NCI-H2227 (cell line): Measurements from ENCODE around the gene RRP1.
A peak's percentile ranks its signal among the peaks of the same experiment; 100 is the strongest.

Experiments used
- DNase-seq: peaks from one replicate; lab custom pipeline; 2025; ENCODE audit not compliant: unreplicated experiment; lab: John Stamatoyannopoulos, UW

The RRP1 gene

DNA sequence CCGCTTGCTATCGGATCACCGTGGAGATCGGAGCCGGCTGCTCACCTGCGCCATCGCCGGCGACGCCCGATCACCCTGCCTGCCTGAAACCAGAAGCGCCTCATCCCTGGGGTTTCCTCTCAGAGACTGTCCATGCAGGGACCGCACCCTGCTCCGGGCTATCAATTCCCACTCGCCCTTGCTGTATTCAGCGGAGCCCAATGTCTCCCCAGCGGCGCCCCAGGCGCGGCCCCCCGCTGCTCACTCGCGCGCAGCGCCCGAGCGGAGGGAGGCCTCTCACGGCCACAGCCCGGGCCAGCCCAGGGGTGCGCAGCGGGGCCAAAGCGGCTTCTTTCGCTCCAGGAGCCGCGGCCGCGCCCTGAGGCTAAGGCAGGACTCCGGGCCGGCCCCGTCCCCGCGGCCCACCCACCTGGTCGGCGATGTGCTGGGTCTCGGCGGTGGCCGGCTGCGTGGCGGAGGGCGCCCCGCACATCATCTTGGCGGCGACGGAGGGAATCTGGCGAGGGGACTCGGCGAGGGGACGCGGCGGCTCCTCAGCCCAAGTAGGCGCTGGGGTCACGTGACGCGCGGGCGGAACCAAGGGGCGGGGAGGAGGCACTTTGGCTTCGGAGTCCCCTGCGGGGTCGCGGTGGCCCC lies 13.5 kb upstream of the RRP1 start, which contains the start of gene CSTB:
TSS of gene CSTB (minus strand) at position 514 of the 636 bp plus-strand sequence. CDS start at position 475, 39 bp downstream.
- DNase-seq: peak; percentile 92

DNA sequence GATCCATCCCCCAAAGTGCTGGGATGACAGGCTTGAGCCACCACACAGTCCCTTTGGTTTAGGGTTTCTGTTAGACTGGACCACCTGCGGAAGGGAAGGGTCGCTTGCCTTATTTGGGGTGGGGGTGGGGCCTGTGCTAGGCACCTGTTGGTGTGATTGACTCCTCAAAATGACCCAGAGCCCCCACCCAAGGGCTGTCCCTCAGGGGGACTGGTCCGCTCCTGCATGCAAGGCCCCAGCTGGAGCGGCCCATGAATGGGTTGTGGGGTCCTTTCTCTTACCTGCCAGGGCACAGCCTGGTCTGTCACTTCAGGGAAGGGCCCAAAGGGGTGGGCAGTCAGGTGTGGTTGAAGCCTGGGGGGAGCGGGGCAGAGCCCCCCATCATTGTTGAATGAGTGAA lies 11.4 kb upstream of the RRP1 start:
- DNase-seq: no peak

DNA sequence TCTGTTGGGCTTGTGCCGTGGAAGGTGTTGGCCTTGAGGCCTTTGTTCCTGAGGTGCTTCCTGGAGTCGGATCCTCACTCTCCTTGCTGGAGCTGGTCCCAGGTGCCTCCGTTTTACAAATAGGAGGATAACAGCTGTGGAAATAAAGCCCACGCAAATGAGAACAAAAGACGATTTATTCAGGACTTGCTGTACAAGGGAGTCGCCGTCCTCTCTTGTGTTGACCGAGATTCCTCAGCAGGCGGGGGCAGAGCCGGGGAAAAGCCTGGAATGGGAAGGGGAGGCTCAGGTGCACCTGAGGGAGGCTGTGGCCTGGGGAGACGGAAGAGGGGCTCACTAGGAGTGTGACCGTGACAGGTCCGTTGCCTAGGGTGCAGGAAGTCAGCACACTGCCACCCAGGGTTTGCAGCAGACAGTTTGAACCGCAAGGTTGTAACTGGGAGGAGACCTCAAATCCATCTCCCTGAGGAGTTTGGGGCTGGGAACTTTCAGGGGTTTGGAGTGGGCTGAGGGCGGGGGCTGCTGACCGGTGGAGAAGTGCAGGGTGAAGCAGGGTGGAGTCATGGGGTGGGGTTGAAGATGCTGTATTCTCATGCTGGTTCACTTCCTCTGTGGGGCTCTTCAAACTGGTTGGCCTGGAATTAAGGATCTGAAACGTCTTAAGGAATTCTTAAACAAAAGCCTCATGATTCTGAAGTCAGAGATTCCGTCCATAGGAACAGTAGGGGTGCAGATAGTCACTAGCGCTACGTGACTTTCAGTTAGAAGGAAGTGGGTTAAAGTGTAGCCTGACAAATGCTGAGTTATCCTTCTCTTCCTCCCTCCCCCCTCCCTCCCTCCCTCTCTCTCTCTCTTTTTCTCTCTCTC lies 10.7 kb upstream of the RRP1 start:
- DNase-seq: no peak

DNA sequence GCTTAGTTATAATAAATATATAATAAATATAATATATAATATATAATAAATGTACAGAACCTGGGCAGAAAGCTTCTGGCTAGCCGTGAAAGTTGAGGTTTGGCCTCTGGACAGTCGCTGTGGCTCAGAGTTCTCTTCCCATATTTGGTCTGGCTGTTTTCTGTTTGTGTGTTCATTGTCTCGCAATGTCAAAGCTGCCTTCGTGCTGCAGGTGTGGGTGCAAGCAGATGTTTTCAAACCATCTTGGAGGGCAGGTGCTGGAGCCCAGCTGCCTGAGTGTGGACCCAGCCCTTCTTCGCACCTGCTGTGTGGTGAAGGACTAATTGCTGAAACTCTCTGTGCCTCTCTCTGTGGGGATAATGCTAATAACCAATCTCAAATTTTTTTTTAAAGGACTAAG lies 9.7 kb upstream of the RRP1 start:
- DNase-seq: no peak

DNA sequence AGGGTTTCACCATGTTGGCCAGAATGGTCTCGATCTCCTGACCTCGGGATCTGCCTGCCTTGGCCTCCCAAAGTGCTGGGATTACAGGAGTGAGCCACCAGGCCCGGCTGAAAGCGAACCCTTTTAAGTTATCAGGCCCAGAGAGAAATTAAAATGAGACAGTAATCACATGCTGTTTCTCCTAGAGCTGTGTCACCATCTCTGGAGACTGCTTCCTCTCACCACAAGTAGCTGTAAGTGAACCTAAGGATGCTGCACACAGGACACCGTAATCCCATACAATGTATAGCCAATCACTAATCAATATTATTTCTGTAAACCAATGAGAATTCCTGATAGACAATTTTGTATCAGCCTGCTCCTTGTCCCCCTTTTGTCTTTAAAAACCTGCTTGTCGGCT lies 7.5 kb upstream of the RRP1 start:
- no peak for DNase-seq

DNA sequence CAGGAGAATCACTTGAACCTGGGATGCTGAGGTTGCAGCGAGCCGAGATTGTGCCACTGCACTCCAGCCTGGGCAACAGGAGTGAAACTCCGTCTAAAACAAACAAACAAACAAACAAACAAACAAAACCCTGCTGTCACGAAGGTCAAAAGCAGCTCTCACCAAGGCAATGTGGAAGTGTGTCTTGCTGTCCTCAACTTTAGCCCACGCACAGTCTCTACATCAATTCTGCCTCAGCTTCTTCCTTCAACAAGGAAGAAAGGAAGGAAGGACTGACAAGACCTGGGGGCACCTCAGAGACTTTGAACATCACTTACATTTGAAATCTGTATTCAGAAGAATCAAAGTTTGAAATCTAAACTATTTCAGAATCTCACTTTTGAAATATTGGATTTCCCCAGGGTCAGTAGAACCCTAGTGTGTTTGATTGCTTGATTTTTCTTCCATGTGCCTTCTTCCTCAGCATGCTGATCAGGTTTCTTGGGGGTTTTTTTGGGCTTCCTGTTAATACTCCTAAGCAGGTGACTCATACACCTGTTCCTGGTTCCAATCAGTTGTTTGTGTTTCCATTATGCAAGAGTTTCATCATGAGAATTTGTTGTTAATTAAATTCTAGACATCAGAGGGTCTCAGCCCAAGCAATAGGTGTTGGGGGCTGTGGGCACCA lies 6.8 kb upstream of the RRP1 start:
- no peak for DNase-seq

DNA sequence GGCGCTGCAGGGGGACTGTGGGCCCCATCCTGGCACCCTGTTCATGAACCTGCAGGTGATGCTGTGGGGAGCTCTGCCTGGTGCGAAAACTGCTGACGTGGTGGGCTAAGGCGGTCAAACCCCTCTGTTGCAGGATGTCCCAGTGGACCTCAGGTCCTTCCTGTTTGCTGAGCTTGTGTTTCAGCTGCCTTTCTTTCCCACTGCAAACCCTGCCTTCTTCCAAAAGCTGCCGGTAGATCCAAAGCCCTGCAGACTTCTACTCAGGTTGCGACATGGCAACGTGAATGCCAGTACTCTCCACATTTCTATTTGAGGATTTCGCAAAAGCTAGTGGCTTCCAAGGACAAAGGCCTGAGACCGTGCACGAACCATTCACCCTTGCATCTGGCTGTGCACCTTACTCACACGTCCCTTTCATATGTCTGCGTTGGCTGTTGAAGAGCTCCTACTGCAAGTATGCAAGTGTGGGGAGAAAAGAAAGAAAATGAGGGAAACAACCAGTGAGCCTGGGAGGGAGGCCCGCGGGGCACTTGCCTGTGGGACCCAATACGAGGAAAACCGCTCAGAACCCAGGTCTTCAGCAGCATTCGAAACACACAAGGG lies 6.2 kb upstream of the RRP1 start:
- no peak for DNase-seq

DNA sequence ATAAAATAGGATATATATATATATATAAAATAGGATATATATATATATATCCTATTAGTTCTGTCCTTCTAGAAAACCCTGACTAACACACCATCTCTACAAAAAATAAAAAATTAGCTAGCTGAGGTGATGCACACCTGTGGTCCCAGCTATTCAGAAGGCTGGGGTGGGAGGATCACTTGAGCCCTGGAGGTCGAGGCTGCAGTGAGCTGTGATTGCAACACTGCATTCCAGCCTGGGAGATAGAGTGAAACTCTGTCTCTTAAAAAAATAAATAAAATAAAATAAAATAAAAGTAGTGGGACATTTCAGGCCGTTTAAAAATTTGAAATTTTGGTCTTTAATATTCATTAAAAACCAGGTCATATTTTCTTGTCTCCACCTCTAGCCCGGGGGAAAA lies 4.2 kb upstream of the RRP1 start:
- DNase-seq: no peak

DNA sequence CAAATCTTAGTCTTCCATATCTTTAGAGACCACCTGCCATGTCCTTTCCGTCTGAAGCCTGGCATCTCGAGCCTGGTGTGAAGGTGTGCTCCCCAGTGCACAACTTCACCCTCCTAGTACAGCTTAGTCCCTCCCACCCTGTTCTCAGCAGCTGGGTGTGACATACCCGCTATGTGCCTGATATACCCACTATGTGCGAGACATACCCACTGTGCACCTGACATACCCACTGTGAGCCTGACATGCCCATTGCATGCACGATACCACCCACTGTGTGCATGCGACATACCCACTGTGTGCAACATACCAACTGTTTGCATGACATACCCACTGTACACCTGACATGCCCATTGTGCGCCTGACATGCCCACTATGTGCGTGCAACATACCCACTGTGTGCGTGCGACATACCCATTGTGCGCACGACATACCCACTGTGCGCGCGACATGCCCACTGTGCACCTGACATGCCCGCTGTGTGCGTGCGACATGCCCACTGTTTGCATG lies 3.0 kb upstream of the RRP1 start:
- peak; percentile 36 for DNase-seq

DNA sequence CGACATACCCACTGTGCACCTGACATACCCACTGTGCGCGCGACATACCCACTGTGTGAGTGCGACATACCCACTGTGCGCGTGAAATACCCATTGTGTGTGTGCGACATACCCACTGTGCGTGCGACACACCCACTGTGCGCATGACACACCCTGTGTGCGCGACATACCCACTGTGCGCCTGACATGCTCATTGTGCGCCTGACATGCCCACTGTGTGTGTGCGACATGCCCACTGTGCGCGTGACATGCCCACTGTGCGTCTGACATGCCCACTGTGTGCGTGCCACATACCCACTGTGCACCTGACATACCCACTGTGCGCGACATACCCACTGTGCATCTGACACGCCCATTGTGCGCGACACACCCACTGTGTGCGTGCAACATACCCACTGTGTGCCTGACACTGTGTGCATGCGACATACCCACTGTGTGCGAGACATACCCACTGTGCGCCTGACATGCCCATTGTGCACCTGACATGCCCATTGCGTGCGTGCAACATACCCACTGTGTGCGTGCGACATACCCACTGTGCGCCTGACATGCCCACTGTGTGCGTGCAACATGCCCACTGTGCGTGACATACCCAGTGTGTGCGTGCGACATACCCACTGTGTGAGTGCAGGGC lies 2.5 kb upstream of the RRP1 start:
- no peak for DNase-seq

DNA sequence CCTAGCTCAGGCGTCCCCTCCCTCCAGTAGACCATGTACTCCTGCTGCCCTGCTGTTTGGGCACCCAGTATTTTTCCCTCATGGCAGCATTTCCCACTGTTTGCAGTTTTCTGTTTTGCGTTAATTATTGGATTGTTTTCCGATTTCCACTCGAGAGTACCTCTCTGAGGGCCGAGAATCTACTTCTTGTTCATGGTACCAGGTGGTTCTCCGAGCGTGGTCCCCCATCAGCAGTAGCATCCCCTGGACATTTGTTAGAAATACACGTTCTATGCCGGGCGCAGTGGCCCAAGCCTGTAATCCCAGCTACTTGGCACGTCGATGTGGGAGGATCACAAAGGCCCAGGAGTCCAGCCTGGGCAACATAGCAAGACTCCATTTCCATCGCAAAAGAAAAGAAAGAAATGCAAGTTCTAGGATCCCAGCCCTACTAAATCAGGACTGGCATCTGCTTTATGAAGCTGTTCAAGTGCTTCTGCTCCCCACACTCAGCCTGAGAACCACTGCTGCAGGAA lies 690 bp downstream of the RRP1 start:
- no peak for DNase-seq

DNA sequence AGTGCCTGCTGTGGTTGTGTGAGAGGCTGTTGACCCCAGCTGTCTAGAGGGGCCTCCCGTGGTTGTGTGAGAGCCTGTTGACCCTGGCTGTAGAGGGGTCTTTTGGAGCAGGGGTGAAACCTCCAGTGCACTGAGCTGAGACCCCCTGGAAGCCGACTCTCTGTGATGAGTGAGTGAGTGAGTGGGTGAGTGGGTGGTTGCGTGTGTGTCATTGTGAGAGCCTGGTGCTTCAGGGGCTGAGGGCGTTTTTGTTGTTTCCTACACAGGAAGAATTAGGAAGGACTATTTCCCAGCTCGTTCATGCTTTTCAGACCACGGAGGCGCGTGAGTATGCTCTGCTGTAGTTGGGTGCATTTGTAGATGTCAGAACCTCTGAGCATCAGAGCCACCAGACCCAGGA lies 3.0 kb downstream of the RRP1 start:
- no peak for DNase-seq

DNA sequence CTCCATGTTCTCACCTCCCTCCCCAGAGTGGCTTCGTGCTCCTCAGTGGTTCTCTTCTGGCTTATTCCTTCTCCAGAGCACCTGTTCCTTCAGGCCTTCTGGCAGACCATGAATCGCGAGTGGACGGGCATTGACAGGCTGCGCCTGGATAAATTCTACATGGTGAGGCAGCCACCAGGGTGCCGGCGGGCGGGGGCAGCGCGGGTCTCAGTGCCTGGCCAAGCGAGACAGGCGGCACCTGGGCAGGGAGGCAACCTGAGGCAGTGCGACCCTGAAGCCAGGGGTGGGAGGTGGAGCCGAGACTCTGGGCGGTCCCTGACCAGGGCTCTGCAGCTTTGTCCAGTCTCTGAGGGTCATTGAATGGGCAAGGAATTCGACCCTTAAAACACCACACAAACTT lies 3.9 kb downstream of the RRP1 start:
- DNase-seq: no peak

DNA sequence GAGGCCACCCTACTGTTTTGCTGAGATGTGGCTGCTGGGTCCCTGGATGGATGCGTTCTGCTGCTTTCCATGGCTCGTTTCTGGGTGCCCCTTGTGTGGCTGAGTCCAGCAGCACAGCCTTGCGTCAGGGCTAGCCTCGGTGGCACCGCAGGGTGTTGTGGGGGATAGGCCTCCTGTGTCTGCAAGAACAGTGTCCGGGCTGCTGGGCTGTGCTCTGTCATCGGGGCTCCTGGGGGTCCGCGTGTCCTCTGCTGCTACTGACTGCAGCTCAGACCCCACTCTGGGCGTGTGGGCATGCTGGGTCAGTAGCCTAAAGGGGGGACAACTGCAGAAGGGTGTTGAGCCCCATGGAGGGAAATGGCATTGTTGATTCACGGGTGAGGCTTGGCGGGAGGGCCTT lies 4.9 kb downstream of the RRP1 start:
- DNase-seq: no peak

DNA sequence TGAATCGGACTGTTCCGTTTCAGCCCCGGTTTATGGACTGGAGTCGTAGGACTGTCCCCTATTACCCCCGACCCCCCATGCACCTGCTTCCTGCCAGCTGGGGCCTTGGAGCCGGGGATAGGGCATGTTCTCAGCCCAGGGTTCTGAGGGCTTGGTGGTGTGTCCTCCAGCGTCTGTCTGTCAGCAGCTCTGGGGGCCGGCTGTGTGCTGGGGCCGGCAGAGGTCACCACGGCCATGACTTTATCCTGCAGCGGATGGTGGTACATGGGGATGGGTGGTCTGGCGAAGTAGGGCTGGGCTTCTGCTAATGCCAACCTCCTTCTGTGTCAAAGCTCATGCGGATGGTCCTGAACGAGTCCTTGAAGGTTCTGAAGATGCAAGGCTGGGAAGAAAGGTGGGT lies 5.5 kb downstream of the RRP1 start:
- no peak for DNase-seq

DNA sequence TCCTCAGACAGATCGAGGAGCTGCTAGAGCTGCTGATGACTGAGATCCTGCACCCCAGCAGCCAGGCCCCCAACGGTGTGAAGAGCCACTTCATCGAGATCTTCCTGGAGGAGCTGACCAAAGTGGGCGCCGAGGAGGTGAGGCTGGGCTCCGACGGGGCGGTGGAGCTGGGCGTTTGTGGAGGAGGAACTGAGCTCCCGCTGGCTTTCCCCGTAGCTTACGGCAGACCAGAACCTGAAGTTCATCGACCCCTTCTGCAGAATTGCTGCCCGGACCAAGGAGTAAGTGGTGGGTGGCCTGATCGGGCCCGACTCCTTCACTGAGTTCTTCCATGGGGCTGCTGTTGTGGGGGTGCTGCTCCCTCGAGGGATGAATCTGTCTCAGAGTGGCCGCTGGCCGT lies 8.0 kb downstream of the RRP1 start:
- DNase-seq: no peak

DNA sequence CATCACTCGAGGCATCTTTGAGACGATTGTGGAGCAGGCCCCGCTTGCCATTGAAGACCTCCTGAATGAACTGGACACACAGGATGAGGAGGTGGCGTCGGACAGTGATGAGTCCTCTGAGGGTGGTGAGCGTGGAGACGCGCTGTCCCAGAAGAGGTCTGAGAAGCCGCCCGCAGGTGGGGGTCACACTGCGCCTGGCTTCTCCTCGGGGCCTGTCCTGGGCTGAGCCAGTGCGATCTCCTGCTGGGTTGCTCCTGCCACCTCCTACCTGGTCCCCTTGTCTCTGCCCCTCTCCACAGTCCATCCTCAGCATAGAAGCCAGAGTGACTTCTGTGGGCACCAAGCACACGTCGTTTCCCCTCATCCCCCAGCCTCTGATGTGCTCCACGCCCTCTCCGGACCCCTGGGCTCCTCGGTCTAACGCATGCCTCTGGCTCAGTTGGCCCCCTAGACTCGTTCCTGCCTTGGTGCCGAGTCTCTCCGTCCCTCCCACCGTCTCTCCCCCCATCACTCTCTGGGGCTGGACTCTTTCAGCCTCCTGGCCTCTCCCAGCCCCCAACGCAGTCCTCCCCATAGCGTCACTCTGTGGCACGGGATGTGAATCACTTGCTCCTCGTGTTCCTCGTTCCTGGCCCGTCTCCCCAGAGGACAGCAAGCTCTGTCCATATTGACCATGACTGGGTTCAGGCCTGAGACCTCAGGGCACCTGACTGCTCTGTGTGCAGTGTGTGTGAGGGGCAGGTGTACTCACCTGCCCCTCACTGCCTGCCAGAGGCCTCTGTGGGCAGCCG lies 8.7 kb downstream of the RRP1 start:
- DNase-seq: no peak

DNA sequence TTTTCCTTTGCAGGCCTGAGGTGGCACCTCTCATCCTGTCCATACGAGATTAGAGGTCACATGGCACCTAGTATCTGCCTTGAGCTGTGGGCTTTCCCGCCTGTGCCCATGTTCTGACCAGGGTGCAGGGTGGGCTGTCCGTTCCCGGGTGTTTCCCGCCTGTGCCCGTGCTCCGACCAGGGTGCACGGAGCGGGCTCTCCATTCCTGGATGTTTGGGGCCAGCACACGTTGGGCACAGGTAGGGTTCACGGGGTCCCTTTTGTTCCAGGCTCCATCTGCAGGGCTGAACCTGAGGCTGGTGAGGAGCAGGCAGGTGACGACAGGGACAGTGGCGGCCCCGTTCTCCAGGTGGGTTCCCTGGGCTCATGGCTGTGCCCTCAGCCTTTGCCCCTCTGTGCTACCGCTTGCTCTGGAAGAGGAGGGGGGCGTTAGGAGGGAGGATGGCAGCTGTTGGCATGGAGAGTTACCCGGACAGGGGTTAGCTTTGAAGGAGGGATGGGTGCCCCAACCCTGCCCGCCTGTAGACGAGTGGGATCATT lies 10.0 kb downstream of the RRP1 start:
- no peak for DNase-seq

DNA sequence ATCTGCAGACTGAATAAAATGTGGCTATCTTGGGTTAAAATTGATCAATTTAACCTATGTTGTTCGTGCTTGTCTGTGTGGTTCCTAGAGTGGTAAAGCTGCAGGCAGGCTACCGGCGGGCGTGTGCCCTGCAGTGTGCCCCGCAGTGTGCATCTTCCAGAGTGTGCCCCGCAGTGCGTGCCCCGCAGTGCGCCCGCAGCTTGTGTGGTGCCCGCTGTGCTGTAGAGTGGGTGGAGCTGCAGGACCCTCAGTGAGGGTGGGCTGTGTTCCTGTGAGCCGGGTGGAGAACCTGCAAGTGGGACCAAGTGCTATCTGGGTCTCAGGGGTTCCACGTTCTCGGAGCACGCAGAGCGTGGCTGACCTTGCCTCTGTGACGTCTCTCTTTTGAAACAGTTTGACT lies 10.7 kb downstream of the RRP1 start:
- DNase-seq: no peak

DNA sequence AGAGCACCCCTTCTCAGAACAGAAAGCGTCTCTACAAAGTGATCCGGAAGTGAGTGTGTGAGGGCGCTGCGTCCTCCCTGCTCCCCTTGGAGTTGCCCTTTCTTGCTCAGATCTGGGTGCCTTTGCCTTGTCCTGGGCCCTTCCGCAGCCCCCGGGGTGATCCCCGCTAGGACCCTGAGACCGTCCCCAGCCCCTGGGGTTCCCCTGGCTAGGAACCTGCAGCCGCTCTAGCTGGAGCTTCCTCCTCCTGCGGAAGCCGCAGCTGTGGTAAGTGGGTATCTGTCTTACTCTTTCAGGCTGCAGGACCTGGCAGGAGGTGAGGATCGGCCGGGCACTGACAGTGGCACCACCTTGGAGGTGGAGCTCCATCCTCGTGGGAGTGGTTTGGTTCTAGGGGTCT lies 11.2 kb downstream of the RRP1 start:
- DNase-seq: no peak
